HG03108 (cell line): Measurements from ENCODE around the gene MIEF1.

Experiments used
- ATAC-seq: cut with Tn5 transposase; IDR thresholded peaks from one replicate; pipeline ENCODE4 v1.9.1; 2021; ENCODE audit warnings: moderate library complexity; ENCODE audit not compliant: unreplicated experiment

The MIEF1 gene

GRCh38 chr22:39470451-39471291 lies 31.4 kb upstream of the MIEF1 start:
- ATAC-seq = no peak

- peak; percentile 69 for ATAC-seq
Observed at GRCh38 chr22:39471381-39472141, 30.5 kb upstream of the MIEF1 start.

GRCh38 chr22:39472570-39473556 lies 29.2 kb upstream of the MIEF1 start:
- ATAC-seq = no peak

- no peak for ATAC-seq
Observed at GRCh38 chr22:39473851-39474250, 28.2 kb upstream of the MIEF1 start.

- ATAC-seq = no peak
Observed at GRCh38 chr22:39474351-39475111, 27.6 kb upstream of the MIEF1 start.

GRCh38 chr22:39475337-39475736 lies 26.8 kb upstream of the MIEF1 start:
- ATAC-seq = no peak

GRCh38 chr22:39475902-39476301 lies 26.2 kb upstream of the MIEF1 start:
- no peak for ATAC-seq

GRCh38 chr22:39476664-39477063 lies 25.4 kb upstream of the MIEF1 start:
- ATAC-seq = no peak

GRCh38 chr22:39477542-39477941 lies 24.5 kb upstream of the MIEF1 start:
- ATAC-seq = no peak

GRCh38 chr22:39478441-39478850 lies 23.6 kb upstream of the MIEF1 start:
- ATAC-seq = no peak

GRCh38 chr22:39479254-39479653 lies 22.8 kb upstream of the MIEF1 start:
- ATAC-seq = no peak

GRCh38 chr22:39480557-39480956 lies 21.5 kb upstream of the MIEF1 start:
- ATAC-seq = no peak

GRCh38 chr22:39481054-39481453 lies 21.0 kb upstream of the MIEF1 start:
- ATAC-seq = no peak

- ATAC-seq = no peak
Observed at GRCh38 chr22:39481595-39481994, 20.5 kb upstream of the MIEF1 start.

GRCh38 chr22:39482768-39483167 lies 19.3 kb upstream of the MIEF1 start:
- ATAC-seq = no peak

GRCh38 chr22:39486951-39487825 lies 14.9 kb upstream of the MIEF1 start:
- no peak for ATAC-seq

- ATAC-seq = no peak
Observed at GRCh38 chr22:39487826-39488520, 14.1 kb upstream of the MIEF1 start.

- ATAC-seq = no peak
Observed at GRCh38 chr22:39488563-39489083, 13.5 kb upstream of the MIEF1 start.
